ENCODE data around the gene SLAMF9.

Gene SLAMF9

GRCh38 chr1:159941591-159942560 lies 12.2 kb downstream of the SLAMF9 start:
- Histone ChIP-seq H3K4me3 (ENCODE audit: insufficient read length, low read depth) (no peak overlapping the region), H3K9me3 (ENCODE audit: insufficient read depth, low read length) (no peaks in the 10 kb centered on the region), H3K36me3 (ENCODE audit: insufficient read depth, insufficient read length, low read length) (peaks cover 41% of the 10 kb centered on the region), H3K4me1 (ENCODE audit: insufficient read depth, insufficient read length) (peaks cover 25% of the 10 kb centered on the region), H3K9ac (ENCODE audit: insufficient read length, low read depth) (peak overlapping the region; percentile 12), H3K27me3 (ENCODE audit: insufficient read depth, insufficient read length) (peaks cover 5% of the 10 kb centered on the region)
- DNase-seq (ENCODE audit: low read depth, low spot score) = no peak
- TF ChIP-seq SUZ12 (IDR thresholded peaks at IDR 0.05; ENCODE audit: extremely low read depth, insufficient read depth, insufficient read length) = no peak
- no peak for TF ChIP-seq ZNF274 (IDR thresholded peaks at IDR 0.05; ENCODE audit: low read depth, low read length)
- no peak for TF ChIP-seq YY1 (IDR thresholded peaks at IDR 0.05; ENCODE audit: insufficient read depth, insufficient read length)

DNA sequence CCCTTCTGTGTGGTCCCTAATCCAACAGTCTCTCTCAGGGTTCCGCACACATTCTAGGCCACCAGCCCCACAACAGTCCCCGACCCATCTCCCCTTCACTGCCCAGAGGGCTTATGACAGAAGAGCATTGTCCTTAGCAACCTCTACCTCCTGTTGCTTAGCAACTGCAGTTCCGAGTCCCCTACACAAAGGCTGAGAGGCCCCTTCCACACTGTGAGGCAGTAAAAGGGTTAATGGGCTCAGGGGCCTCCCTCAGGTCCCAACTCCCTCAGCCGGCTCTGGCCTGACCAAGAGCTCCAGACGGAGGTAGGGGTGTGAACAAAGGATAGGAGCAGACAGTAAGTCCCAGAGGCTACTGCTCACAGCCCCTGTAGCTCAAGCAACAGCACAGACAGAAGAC lies 12.9 kb downstream of the SLAMF9 start:
- DNase-seq (ENCODE audit: low read depth, low spot score) = peak; percentile 49
- no peaks in the 10 kb centered on the region for H3K9me3 ChIP-seq (ENCODE audit: insufficient read depth, low read length)
- H3K9ac ChIP-seq (ENCODE audit: insufficient read length, low read depth) = peak overlapping the region; percentile 12
- peaks cover 5% of the 10 kb centered on the region for H3K27me3 ChIP-seq (ENCODE audit: insufficient read depth, insufficient read length)
- TF ChIP-seq ZNF274 (IDR thresholded peaks at IDR 0.05; ENCODE audit: low read depth, low read length) = no peak
- no peak for TF ChIP-seq YY1 (IDR thresholded peaks at IDR 0.05; ENCODE audit: insufficient read depth, insufficient read length)
- TF ChIP-seq SUZ12 (IDR thresholded peaks at IDR 0.05; ENCODE audit: extremely low read depth, insufficient read depth, insufficient read length) = no peak
- no peak overlapping the region for H3K4me3 ChIP-seq (ENCODE audit: insufficient read length, low read depth)
- peaks cover 43% of the 10 kb centered on the region for H3K36me3 ChIP-seq (ENCODE audit: insufficient read depth, insufficient read length, low read length)
- H3K4me1 ChIP-seq (ENCODE audit: insufficient read depth, insufficient read length) = peaks cover 33% of the 10 kb centered on the region

GRCh38 chr1:159940006-159940620 lies 13.9 kb downstream of the SLAMF9 start:
- no peak for TF ChIP-seq ZNF274 (IDR thresholded peaks at IDR 0.05; ENCODE audit: low read depth, low read length)
- TF ChIP-seq YY1 (IDR thresholded peaks at IDR 0.05; ENCODE audit: insufficient read depth, insufficient read length) = no peak
- no peak for TF ChIP-seq SUZ12 (IDR thresholded peaks at IDR 0.05; ENCODE audit: extremely low read depth, insufficient read depth, insufficient read length)
- Histone ChIP-seq H3K4me3 (ENCODE audit: insufficient read length, low read depth) (no peak overlapping the region), H3K9ac (ENCODE audit: insufficient read length, low read depth) (no peak overlapping the region), H3K9me3 (ENCODE audit: insufficient read depth, low read length) (no peaks in the 10 kb centered on the region), H3K36me3 (ENCODE audit: insufficient read depth, insufficient read length, low read length) (peaks cover 53% of the 10 kb centered on the region), H3K27me3 (ENCODE audit: insufficient read depth, insufficient read length) (peaks cover 5% of the 10 kb centered on the region), H3K4me1 (ENCODE audit: insufficient read depth, insufficient read length) (peaks cover 36% of the 10 kb centered on the region)
- no peak for DNase-seq (ENCODE audit: low read depth, low spot score)

GRCh38 chr1:159939678-159940002 lies 14.4 kb downstream of the SLAMF9 start:
- Histone ChIP-seq H3K4me3 (ENCODE audit: insufficient read length, low read depth) (no peak overlapping the region), H3K9ac (ENCODE audit: insufficient read length, low read depth) (no peak overlapping the region), H3K36me3 (ENCODE audit: insufficient read depth, insufficient read length, low read length) (peaks cover 58% of the 10 kb centered on the region), H3K4me1 (ENCODE audit: insufficient read depth, insufficient read length) (peaks cover 36% of the 10 kb centered on the region), H3K27me3 (ENCODE audit: insufficient read depth, insufficient read length) (peaks cover 3% of the 10 kb centered on the region), H3K9me3 (ENCODE audit: insufficient read depth, low read length) (no peaks in the 10 kb centered on the region)
- DNase-seq (ENCODE audit: low read depth, low spot score) = no peak
- TF ChIP-seq ZNF274 (IDR thresholded peaks at IDR 0.05; ENCODE audit: low read depth, low read length) (no peak), YY1 (IDR thresholded peaks at IDR 0.05; ENCODE audit: insufficient read depth, insufficient read length) (no peak), SUZ12 (IDR thresholded peaks at IDR 0.05; ENCODE audit: extremely low read depth, insufficient read depth, insufficient read length) (no peak)

DNA sequence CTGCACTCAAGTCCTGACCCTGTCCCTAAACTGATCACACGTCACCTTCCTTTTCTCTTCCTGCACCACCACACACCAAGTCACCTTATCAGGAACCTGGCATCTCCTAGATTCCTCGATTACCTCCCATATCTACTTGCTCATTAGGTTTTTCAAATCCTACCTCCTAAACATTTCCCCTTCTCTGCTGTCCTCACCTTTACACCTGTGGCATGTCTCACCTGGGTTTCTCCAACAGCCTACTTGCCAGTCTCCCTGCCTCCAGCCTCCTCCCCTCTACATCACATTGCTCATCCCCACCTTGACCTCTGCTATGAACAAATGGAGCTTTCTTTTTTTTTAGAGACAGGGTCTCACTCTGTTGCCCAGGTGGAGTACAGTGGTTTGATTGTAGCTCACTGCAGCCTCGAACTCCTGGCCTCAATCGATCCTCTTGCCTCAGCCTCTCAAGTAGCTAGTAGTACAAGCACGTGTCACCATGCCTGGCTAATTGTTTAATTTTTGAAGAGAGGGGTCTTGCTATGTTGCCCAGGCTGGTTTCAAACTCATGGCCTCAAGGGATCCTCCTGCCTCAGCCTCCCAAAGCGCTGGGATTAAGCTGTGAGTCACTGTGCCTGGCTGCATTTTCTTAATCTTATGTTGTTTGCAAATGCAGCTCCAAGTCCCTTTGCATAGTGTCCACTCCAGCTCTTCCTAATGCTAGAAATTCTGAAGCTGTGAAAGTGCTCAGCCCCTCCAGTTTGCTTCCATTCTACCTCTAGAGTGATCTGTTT lies 14.9 kb downstream of the SLAMF9 start:
- H3K4me3 ChIP-seq (ENCODE audit: insufficient read length, low read depth) = no peak overlapping the region
- H3K4me1 ChIP-seq (ENCODE audit: insufficient read depth, insufficient read length) = peaks cover 36% of the 10 kb centered on the region
- no peak for TF ChIP-seq SUZ12 (IDR thresholded peaks at IDR 0.05; ENCODE audit: extremely low read depth, insufficient read depth, insufficient read length)
- no peak for TF ChIP-seq YY1 (IDR thresholded peaks at IDR 0.05; ENCODE audit: insufficient read depth, insufficient read length)
- no peak for TF ChIP-seq ZNF274 (IDR thresholded peaks at IDR 0.05; ENCODE audit: low read depth, low read length)
- peaks cover 63% of the 10 kb centered on the region for H3K36me3 ChIP-seq (ENCODE audit: insufficient read depth, insufficient read length, low read length)
- no peaks in the 10 kb centered on the region for H3K27me3 ChIP-seq (ENCODE audit: insufficient read depth, insufficient read length)
- no peaks in the 10 kb centered on the region for H3K9me3 ChIP-seq (ENCODE audit: insufficient read depth, low read length)
- no peak for DNase-seq (ENCODE audit: low read depth, low spot score)
- H3K9ac ChIP-seq (ENCODE audit: insufficient read length, low read depth) = no peak overlapping the region

GRCh38 chr1:159938211-159938852 lies 15.7 kb downstream of the SLAMF9 start:
- Histone ChIP-seq H3K36me3 (ENCODE audit: insufficient read depth, insufficient read length, low read length) (peaks cover 70% of the 10 kb centered on the region), H3K9ac (ENCODE audit: insufficient read length, low read depth) (no peak overlapping the region), H3K27me3 (ENCODE audit: insufficient read depth, insufficient read length) (no peaks in the 10 kb centered on the region), H3K4me1 (ENCODE audit: insufficient read depth, insufficient read length) (peaks cover 36% of the 10 kb centered on the region), H3K4me3 (ENCODE audit: insufficient read length, low read depth) (no peak overlapping the region), H3K9me3 (ENCODE audit: insufficient read depth, low read length) (no peaks in the 10 kb centered on the region)
- no peak for DNase-seq (ENCODE audit: low read depth, low spot score)
- TF ChIP-seq YY1 (IDR thresholded peaks at IDR 0.05; ENCODE audit: insufficient read depth, insufficient read length) (no peak), ZNF274 (IDR thresholded peaks at IDR 0.05; ENCODE audit: low read depth, low read length) (no peak), SUZ12 (IDR thresholded peaks at IDR 0.05; ENCODE audit: extremely low read depth, insufficient read depth, insufficient read length) (no peak)
